Liver (tissue), 9 donors: Measurements from ENCODE around the gene SKAP1. TPM values are rescaled to one million over a fixed set of nuclear protein-coding genes. Genes with fewer than 3 reads are reported as not detected.

ENCODE experiments used
- DNase-seq: peaks from one replicate; pipeline ENCODE4 v3.0.0-alpha.2; 2017; ENCODE audit warnings: low spot score
- H3K27ac ChIP-seq, 2 donors: one replicate each; pipeline ENCODE4 v1.7.0; 2013; ENCODE audit warnings: inconsistent platforms in 2 of 2, low read length in 2 of 2, control low read depth in 1 of 2, low read depth in 1 of 2, mild to moderate bottlenecking in 1 of 2
- H3K27me3 ChIP-seq, 4 donors: one replicate each; pipeline versions ENCODE4 v1.6.1 to v1.7.0; 2013; ENCODE audit warnings: low read length in 3 of 4, inconsistent platforms in 1 of 4, mild to moderate bottlenecking in 1 of 4, moderate library complexity in 1 of 4; ENCODE audit not compliant: control insufficient read depth in 4 of 4, insufficient read depth in 4 of 4
- H3K36me3 ChIP-seq, 4 donors: one replicate each; pipeline versions ENCODE4 v1.6.1 to v1.7.0; 2013; ENCODE audit warnings: low read length in 3 of 4, mild to moderate bottlenecking in 3 of 4, low read depth in 1 of 4, moderate library complexity in 1 of 4; ENCODE audit not compliant: control insufficient read depth in 4 of 4, insufficient read depth in 3 of 4
- H3K4me1 ChIP-seq, 4 donors: one replicate each; pipeline versions ENCODE4 v1.6.1 to v1.7.0; 2013; ENCODE audit warnings: low read length in 3 of 4, mild to moderate bottlenecking in 3 of 4, moderate library complexity in 1 of 4; ENCODE audit not compliant: control insufficient read depth in 4 of 4, insufficient read depth in 4 of 4
- H3K4me3 ChIP-seq, 3 donors: one replicate each; pipeline versions ENCODE4 v1.6.1 to v1.7.0; 2013; ENCODE audit warnings: low read length in 3 of 3, control low read depth in 1 of 3, low read depth in 1 of 3, mild to moderate bottlenecking in 1 of 3
- H3K9ac ChIP-seq, 2 donors: one replicate each; pipeline ENCODE4 v1.7.0; 2013; ENCODE audit warnings: low read length in 2 of 2, mild to moderate bottlenecking in 2 of 2, moderate library complexity in 2 of 2, control low read depth in 1 of 2, low read depth in 1 of 2
- H3K9me3 ChIP-seq, 4 donors: one replicate each; pipeline versions ENCODE4 v1.6.1 to v1.7.0; 2013; ENCODE audit warnings: low read length in 3 of 4; ENCODE audit not compliant: control insufficient read depth in 4 of 4
- ATF3 ChIP-seq: IDR thresholded peaks from 2 replicates; pipeline ENCODE4 v1.6.1; 2016; ENCODE audit warnings: antibody characterized with exemption
- CTCF ChIP-seq: fragments of 150-350 bp; IDR thresholded peaks from 2 replicates; pipeline ENCODE4 v1.5.1; 2017; ENCODE audit warnings: improper control_type of control experiment, low read depth, low read length; ENCODE audit not compliant: missing input control
- EGR1 ChIP-seq, 2 donors: IDR thresholded peaks; 2 replicates each; pipeline ENCODE4 v1.6.1; 2016 to 2018; ENCODE audit warnings: antibody characterized with exemption in 2 of 2, low read depth in 2 of 2
- FOXA1 ChIP-seq: IDR thresholded peaks from 2 replicates; pipeline ENCODE4 v1.6.1; 2016; ENCODE audit warnings: antibody characterized with exemption
- FOXA2 ChIP-seq: IDR thresholded peaks from 2 replicates; pipeline ENCODE4 v1.6.1; 2016; ENCODE audit warnings: antibody characterized with exemption
- GABPA ChIP-seq, 2 donors: IDR thresholded peaks in 1 of 2; conservative IDR thresholded peaks in 1 of 2; 2 replicates each; pipeline ENCODE4 v1.6.1; 2016; ENCODE audit warnings: antibody characterized with exemption in 2 of 2, mild to moderate bottlenecking in 1 of 2, moderate library complexity in 1 of 2
- HNF4A ChIP-seq, 2 donors: conservative IDR thresholded peaks; 2 replicates each; pipeline ENCODE4 v1.6.1; 2016; ENCODE audit warnings: antibody characterized with exemption in 2 of 2, mild to moderate bottlenecking in 2 of 2
- HNF4G ChIP-seq: IDR thresholded peaks from 2 replicates; pipeline ENCODE4 v1.6.1; 2016; ENCODE audit warnings: antibody characterized with exemption
- JUND ChIP-seq, 2 donors: IDR thresholded peaks; 2 replicates each; pipeline ENCODE4 v1.6.1; 2016; ENCODE audit warnings: antibody characterized with exemption in 2 of 2
- MAX ChIP-seq: IDR thresholded peaks from 2 replicates; pipeline ENCODE4 v1.6.1; 2016; ENCODE audit warnings: antibody characterized with exemption
- NR2F2 ChIP-seq: IDR thresholded peaks from 2 replicates; pipeline ENCODE4 v1.6.1; 2016; ENCODE audit warnings: antibody characterized with exemption
- REST ChIP-seq: IDR thresholded peaks from 2 replicates; pipeline ENCODE4 v1.6.1; 2016; ENCODE audit warnings: antibody characterized with exemption, mild to moderate bottlenecking
- RXRA ChIP-seq, 2 donors: IDR thresholded peaks; 2 replicates each; pipeline ENCODE4 v1.6.1; 2017 to 2018; ENCODE audit warnings: antibody characterized with exemption in 2 of 2, mild to moderate bottlenecking in 1 of 2
- SP1 ChIP-seq: IDR thresholded peaks from 2 replicates; pipeline ENCODE4 v1.6.1; 2018; ENCODE audit warnings: antibody characterized with exemption, mild to moderate bottlenecking
- TAF1 ChIP-seq: conservative IDR thresholded peaks from 2 replicates; pipeline ENCODE4 v1.6.1; 2016; ENCODE audit warnings: antibody characterized with exemption, mild to moderate bottlenecking
- ZBTB33 ChIP-seq: IDR thresholded peaks from 2 replicates; pipeline ENCODE4 v1.6.1; 2016; ENCODE audit warnings: antibody characterized with exemption
- whole genome bisulfite sequencing: extraction: QIAGEN DNeasy Blood & Tissue Kit; methylation state at CpG from one replicate; pipeline ENCODE4 v1.1.7; 2013; 5-methylcytosine and 5-hydroxymethylcytosine counted together
- polyA plus RNA-seq, 2 donors: library from polyadenylated mRNA; stranded (reverse) in 1 of 2; unstranded in 1 of 2; fragments of 200-250 nt in 1 of 2; fragments of >200 nt in 1 of 2; fragmentation: Nextera tagmentation in 1 of 2; extraction: Ambion mirVana in 1 of 2; gene quantifications; one replicate each; pipeline versions ENCODE4 v1.2.1 to v1.2.3, GENCODE V29; 2013 to 2015
- total RNA-seq, 2 donors: library from RNA; depleted of rRNA; stranded (reverse); fragments of >200 nt; gene quantifications; one replicate each; pipeline ENCODE4 v1.2.3, GENCODE V29; 2014
- donor health status: healthy.
- donor health status: healthy.
- donor health status: healthy.
- donor health status: healthy.
- donor health status: healthy.

SKAP1 gene
- total and polyA plus RNA-seq, 4 donors = 2.5 to 20.8 (median 11.3) TPM

GRCh38 chr17:48236681-48237134 lies 193.3 kb downstream of the SKAP1 start:
- no peak for DNase-seq
- H3K9ac ChIP-seq = no peak overlapping the region
- H3K4me3 ChIP-seq = no peak overlapping the region
- no peaks in the 10 kb centered on the region for H3K36me3 ChIP-seq
- no peak overlapping the region for H3K27ac ChIP-seq
- H3K9me3 ChIP-seq = no peaks in the 10 kb centered on the region
- H3K4me1 ChIP-seq = no peaks in the 10 kb centered on the region
- peaks cover 0 to 3% (median 1%) of the 10 kb centered on the region in 4 donors for H3K27me3 ChIP-seq
- no peak for TF ChIP-seq JUND (IDR thresholded peaks at IDR 0.05)
- no peak for TF ChIP-seq ZBTB33
- TF ChIP-seq GABPA (IDR thresholded peaks at IDR 0.05 in 1 of 2, conservative IDR thresholded peaks at IDR 0.05 in 1 of 2) = no peak
- no peak for TF ChIP-seq HNF4G
- no peak for TF ChIP-seq RXRA (IDR thresholded peaks at IDR 0.05)
- no peak for TF ChIP-seq EGR1 (IDR thresholded peaks at IDR 0.05; ENCODE audit: low read depth in 2 of 2)
- no peak for TF ChIP-seq HNF4A (conservative IDR thresholded peaks at IDR 0.05)
- TF ChIP-seq CTCF = no peak
- no peak for TF ChIP-seq TAF1
- TF ChIP-seq MAX = no peak

GRCh38 chr17:48234922-48235321 lies 195.1 kb downstream of the SKAP1 start:
- TF ChIP-seq JUND (IDR thresholded peaks at IDR 0.05) (no peak), FOXA2 (no peak), ZBTB33 (no peak), RXRA (IDR thresholded peaks at IDR 0.05) (no peak), FOXA1 (no peak), HNF4G (no peak), EGR1 (IDR thresholded peaks at IDR 0.05; ENCODE audit: low read depth in 2 of 2) (no peak), HNF4A (conservative IDR thresholded peaks at IDR 0.05) (no peak), SP1 (no peak), GABPA (IDR thresholded peaks at IDR 0.05 in 1 of 2, conservative IDR thresholded peaks at IDR 0.05 in 1 of 2) (no peak), TAF1 (no peak), REST (no peak), NR2F2 (no peak), ATF3 (no peak)
- H3K9me3 ChIP-seq = no peaks in the 10 kb centered on the region
- no peak overlapping the region for H3K9ac ChIP-seq
- no peak for DNase-seq
- no peaks in the 10 kb centered on the region for H3K4me1 ChIP-seq
- H3K27ac ChIP-seq = no peak overlapping the region
- H3K4me3 ChIP-seq = no peak overlapping the region
- H3K36me3 ChIP-seq = no peaks in the 10 kb centered on the region
- 80% methylated on average over 2 of the region's 2 CpGs for WGBS
- H3K27me3 ChIP-seq = peaks cover 0 to 3% (median 1%) of the 10 kb centered on the region in 4 donors
